Ectodermal cell (in vitro differentiated cells): ENCODE results near the gene CENPO.

ENCODE experiments used
- H3K27ac ChIP-seq: 2 replicates; pipeline ENCODE4 v1.7.0; 2013; ENCODE audit warnings: mild to moderate bottlenecking, low read depth, low read length; ENCODE audit not compliant: insufficient read depth, poor library complexity, severe bottlenecking
- H3K27me3 ChIP-seq: 2 replicates; pipeline ENCODE4 v1.7.0; 2013; ENCODE audit warnings: mild to moderate bottlenecking, low read length; ENCODE audit not compliant: insufficient read depth, control insufficient read depth, poor library complexity, severe bottlenecking
- H3K36me3 ChIP-seq: one replicate; pipeline ENCODE4 v1.7.0; 2013; ENCODE audit warnings: low read length; ENCODE audit not compliant: control insufficient read depth, insufficient read depth
- H3K4me1 ChIP-seq: one replicate; pipeline ENCODE4 v1.7.0; 2013; ENCODE audit warnings: low read length; ENCODE audit not compliant: control insufficient read depth, insufficient read depth
- H3K4me3 ChIP-seq: 2 replicates; pipeline ENCODE4 v1.7.0; 2013; ENCODE audit warnings: low read depth, low read length, control low read depth; ENCODE audit not compliant: insufficient read depth
- H3K9me3 ChIP-seq: 2 replicates; pipeline ENCODE4 v1.7.0; 2013; ENCODE audit warnings: mild to moderate bottlenecking, low read length, moderate library complexity; ENCODE audit not compliant: control insufficient read depth
- WGBS, 2 experiments: methylation state at CpG; one replicate each; pipeline ENCODE4 v1.1.7; 2013; ENCODE audit warnings: missing lambda C conversion rate in 2 of 2; 5-methylcytosine and 5-hydroxymethylcytosine counted together

The CENPO gene

DNA sequence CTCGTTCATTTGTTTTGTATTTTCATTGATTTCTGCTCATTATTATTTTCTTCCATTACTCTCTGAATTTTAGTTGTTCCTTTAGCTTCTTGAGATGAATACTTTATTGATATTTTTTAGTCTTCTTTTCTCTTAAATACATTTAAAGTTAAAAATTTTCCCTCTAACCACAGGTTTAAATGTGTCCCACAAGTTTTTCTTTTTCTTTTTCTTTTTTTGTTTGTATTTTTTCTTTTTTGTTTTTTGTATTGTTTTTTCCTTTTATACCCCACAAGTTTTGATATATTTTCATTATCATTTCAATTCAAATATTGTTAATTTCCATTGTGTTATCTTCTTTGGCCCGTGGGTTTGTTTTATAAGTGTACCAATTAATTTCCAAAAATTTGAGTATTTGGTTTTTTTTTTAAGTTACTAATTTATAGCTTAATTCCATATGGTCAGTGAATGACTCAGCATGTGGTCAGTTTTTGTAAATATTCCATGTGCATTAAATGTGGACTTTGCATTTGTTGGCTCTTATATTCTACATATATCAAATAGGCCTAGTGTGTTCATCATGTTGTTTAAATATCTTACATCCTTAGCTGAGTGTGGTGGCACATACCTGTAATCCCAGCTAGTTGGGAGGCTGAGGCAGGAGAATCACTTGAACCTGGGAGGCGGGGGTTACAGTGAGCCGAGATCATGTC lies 16.2 kb downstream of the CENPO start:
- Histone ChIP-seq H3K36me3 (peaks cover 16% of the 10 kb centered on the region), H3K27me3 (no peaks in the 10 kb centered on the region), H3K4me3 (no peak overlapping the region), H3K9me3 (no peaks in the 10 kb centered on the region), H3K27ac (no peak overlapping the region), H3K4me1 (no peaks in the 10 kb centered on the region)
- WGBS, 2 experiments = 94 to 95% methylated on average over 2 to 4 of the region's 4 CpGs

DNA sequence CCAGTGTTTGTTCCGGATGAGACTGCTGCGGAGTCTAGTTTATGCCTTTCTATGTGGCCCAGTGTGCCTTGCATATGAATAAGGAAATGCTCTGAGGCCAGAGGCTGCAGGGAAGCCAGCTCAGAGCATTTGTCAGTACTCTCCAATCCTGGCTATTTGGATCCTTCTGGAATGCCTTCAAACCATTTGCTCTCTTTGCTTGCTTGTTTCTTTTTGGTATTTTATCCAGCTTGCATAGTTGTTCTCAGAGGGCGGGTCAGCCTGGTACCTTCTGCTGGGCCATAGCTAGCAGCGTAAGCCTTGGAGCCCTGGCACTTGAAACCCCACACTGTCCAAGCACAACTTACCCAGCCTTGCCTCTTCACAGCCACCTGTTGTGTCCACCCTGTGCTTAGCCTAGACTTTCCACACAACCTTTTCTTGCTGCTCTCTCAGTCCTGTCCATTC lies 20.5 kb downstream of the CENPO start:
- H3K4me3 ChIP-seq = no peak overlapping the region
- H3K27me3 ChIP-seq = no peaks in the 10 kb centered on the region
- H3K9me3 ChIP-seq = no peaks in the 10 kb centered on the region
- no peaks in the 10 kb centered on the region for H3K4me1 ChIP-seq
- peaks cover 36% of the 10 kb centered on the region for H3K36me3 ChIP-seq
- no peak overlapping the region for H3K27ac ChIP-seq
- whole genome bisulfite sequencing, 2 experiments = 95 to 96% methylated on average over 4 of the region's 4 CpGs

DNA sequence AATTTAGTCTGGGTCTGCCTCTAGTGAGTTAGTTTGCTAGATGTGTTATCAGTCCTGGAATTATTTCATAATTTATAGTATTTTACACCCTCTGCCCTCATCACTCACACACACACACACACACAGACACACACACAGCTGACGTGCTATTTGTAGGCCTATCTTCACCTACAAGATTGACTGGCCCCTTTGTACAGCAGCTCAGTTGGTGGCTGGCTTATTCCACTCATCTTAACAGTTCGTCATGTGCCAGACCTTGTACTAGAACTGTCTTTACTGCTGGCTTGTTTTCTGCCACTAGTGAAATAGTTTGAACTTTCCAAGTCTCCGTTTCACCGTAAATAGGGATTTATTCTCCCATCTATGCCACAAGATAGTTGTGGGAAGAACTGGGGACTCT lies 21.3 kb downstream of the CENPO start:
- H3K9me3 ChIP-seq = no peaks in the 10 kb centered on the region
- no peak overlapping the region for H3K27ac ChIP-seq
- H3K36me3 ChIP-seq = peaks cover 44% of the 10 kb centered on the region
- no peak overlapping the region for H3K4me3 ChIP-seq
- 94 to 95% methylated on average over 4 of the region's 4 CpGs for WGBS, 2 experiments
- H3K4me1 ChIP-seq = no peaks in the 10 kb centered on the region
- H3K27me3 ChIP-seq = no peaks in the 10 kb centered on the region

DNA sequence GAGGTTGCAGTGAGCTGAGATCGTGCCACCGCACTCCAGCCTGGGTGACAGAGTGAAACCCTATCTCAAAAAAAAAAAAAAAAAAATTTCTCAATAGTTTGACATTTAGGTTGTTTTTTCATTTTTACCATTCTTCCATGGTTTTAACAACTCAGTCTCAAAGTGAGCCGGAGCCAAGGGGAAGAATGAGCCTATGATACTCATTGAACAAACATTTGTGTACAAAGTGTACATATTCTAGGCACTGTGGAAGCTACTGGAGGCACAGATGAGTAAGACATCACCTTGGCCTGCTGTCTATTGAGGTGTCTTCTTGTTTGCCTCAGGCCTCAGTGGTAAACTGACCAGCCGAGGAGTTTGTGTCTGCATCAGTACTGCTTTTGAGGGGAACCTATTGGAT lies 21.9 kb downstream of the CENPO start:
- Histone ChIP-seq H3K36me3 (peaks cover 50% of the 10 kb centered on the region), H3K27me3 (no peaks in the 10 kb centered on the region), H3K4me3 (no peak overlapping the region), H3K27ac (no peak overlapping the region), H3K4me1 (no peaks in the 10 kb centered on the region), H3K9me3 (no peaks in the 10 kb centered on the region)
- 93 to 97% methylated on average over 4 of the region's 4 CpGs for WGBS, 2 experiments

DNA sequence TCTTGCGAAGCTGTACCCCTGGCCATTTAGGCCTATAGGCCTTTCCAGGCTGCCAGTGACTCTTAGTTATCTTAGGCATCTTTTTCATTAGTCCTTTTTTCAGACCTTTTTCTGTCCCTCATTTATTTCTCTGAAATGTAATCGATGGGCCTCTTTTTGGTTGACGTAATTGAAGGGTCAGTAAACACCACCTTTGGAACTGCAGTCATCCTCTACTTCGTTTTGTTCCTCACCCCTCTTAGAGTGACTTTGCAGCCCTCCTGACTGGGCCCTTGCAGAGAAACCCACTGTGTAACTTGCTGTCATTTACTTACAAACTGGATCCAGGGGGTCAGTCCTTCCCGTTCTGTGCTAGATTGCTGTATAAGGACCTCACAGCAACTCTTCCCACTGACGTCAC lies 23.2 kb downstream of the CENPO start:
- H3K36me3 ChIP-seq = peaks cover 54% of the 10 kb centered on the region

DNA sequence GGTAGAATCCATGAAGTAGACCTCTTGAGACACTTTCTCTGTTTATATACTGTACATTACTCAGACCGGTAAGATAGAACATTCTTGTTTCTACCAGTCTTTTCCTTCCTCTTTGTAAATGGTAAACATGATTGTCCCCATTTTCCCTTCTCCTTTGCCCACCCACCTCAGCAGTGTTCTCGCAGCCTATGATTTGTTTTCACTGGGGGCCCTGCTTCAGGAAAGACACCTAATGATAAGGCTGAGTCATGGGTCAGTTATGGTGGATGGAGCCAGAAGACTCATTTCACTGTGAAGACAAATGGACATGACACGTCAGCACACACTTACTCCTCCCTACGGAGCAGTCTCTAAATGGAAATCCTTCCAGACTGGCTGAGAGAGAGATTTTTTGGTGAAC lies 23.7 kb downstream of the CENPO start:
- Histone ChIP-seq H3K27ac (no peak overlapping the region), H3K4me3 (no peak overlapping the region), H3K36me3 (peaks cover 54% of the 10 kb centered on the region), H3K9me3 (no peaks in the 10 kb centered on the region), H3K4me1 (peaks cover 17% of the 10 kb centered on the region), H3K27me3 (no peaks in the 10 kb centered on the region)
- 97 to 98% methylated on average over 4 of the region's 4 CpGs for WGBS, 2 experiments

More for the DNA sequence above, 23.2 kb downstream of the CENPO start:
- no peaks in the 10 kb centered on the region for H3K9me3 ChIP-seq
- H3K27me3 ChIP-seq = no peaks in the 10 kb centered on the region
- H3K27ac ChIP-seq = no peak overlapping the region
- H3K4me3 ChIP-seq = no peak overlapping the region
- H3K4me1 ChIP-seq = peaks cover 12% of the 10 kb centered on the region
- 93 to 96% methylated on average over 6 of the region's 6 CpGs for WGBS, 2 experiments

DNA sequence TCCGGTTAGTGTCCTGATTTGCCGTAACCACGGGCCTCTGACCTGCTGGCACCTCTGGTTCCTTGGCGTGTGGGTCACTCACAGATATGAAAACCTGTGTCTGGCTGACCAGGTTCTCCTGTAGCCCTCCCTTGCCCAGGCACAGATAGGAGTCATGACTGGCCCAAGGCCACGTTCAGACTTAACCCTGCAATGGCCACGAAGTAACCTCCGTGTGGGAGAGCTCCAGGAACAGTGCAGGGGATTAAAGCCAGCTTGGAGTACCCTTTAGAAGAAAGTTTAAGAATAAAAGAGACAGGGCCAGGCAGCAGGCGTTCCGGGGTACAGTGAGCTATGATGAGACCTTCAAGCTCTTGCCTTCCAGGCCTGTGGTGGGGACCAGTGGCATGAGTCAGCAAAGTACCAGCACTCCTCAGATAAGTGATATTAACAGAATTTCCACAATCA lies 25.5 kb downstream of the CENPO start:
- Histone ChIP-seq H3K4me3 (no peak overlapping the region), H3K27me3 (no peaks in the 10 kb centered on the region), H3K27ac (no peak overlapping the region), H3K4me1 (peaks cover 19% of the 10 kb centered on the region), H3K9me3 (no peaks in the 10 kb centered on the region), H3K36me3 (peaks cover 58% of the 10 kb centered on the region)
- 81 to 84% methylated on average over 9 of the region's 9 CpGs for WGBS, 2 experiments

DNA sequence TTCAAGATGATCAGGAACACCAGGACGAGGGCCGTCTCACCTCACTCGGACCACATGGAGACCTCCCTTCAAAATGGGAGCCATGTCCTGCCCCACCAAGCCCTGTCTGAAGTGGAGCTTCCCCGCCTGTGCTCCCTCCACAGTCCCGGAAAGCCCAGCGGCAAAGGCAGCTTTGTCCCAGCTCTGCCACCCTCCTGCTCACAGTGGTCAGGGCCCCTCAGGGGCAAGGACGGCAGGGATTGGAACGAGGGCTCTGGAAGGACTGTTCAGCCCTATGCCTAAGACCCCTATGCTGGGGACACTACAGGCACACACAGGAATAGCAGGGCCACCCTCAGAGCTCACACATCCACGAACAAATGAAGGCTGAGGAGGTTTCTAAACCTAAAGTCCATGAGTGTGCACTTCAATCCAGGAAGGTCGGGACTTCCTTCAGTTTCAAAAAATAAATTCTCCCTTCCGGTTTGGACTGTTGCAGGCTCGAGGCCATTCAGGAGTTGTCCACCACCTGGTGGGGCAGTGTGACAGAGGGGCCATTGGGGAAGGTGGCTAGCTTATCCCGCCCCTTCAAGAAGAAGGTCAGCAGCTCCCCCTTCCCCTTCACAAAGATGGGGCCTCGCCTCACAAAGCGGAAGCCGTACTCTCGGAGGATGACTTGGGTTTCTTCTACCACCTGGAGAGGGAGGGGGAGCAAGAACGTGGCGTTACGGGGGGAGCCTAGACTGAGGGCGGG lies 26.4 kb downstream of the CENPO start:
- Histone ChIP-seq H3K36me3 (peaks cover 58% of the 10 kb centered on the region), H3K4me1 (peaks cover 19% of the 10 kb centered on the region), H3K27ac (no peak overlapping the region), H3K27me3 (no peaks in the 10 kb centered on the region), H3K4me3 (no peak overlapping the region), H3K9me3 (no peaks in the 10 kb centered on the region)
- WGBS, 2 experiments = 90 to 94% methylated on average over 21 of the region's 21 CpGs

DNA sequence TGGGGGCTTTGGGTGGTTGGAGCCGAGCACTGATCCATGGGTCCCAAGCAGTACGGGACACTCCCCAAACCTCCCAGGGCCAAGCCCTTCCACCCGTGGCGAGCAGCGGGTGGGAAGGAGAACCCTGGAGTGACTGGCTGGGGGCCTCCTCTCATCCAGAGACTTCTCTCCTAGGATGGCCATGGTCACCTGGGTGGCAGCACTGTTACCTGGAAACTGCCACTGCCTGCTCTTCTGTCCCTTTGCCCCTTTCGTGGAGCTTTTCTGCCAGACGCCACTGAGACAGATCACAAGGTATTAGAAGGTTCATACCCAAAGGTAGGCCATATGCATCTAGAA lies 26.9 kb downstream of the CENPO start:
- peaks cover 54% of the 10 kb centered on the region for H3K36me3 ChIP-seq
- WGBS, 2 experiments = 95 to 96% methylated on average over 7 of the region's 7 CpGs
- H3K27ac ChIP-seq = no peak overlapping the region
- H3K27me3 ChIP-seq = no peaks in the 10 kb centered on the region
- H3K4me1 ChIP-seq = peaks cover 19% of the 10 kb centered on the region
- H3K4me3 ChIP-seq = no peak overlapping the region
- H3K9me3 ChIP-seq = no peaks in the 10 kb centered on the region

DNA sequence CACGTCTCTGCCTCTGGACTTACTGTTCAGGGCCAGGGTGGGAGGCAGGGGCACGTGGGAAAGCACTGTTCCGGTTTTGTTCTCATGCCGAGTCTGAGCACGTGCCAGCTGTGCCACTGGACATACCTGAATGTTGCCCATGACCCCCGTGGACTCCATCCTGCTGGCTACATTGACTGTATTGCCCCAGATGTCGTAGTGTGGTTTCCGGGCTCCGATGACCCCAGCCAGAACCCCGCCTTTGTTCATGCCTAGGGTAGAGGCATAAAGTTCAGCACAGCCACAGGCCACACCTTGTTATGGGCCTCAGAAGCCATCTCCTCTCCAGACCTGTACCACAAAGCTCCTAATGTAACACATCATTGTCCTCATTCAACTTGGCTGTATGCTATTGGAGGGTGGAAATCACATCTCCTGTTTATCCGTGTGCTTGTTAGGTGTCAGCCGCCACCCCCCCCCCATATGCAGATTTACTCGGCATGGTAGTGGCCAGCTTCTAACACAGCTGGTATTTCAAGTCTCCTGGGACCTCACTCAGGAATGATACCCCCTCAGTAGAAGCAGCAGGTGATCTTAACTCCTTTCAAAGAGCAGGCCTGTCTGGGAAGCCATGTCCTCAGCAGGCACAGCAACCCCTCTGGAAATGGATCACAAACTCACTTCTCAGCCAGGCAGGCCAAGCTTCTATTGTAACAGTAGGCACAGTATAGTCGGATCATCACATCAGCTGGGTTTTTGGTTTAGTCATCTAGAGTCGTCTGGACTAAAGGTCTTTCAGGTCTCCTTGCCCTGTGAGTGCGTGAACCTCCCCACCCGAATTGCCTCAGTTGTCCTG lies 27.6 kb downstream of the CENPO start:
- H3K4me1 ChIP-seq = peaks cover 19% of the 10 kb centered on the region
- H3K9me3 ChIP-seq = no peaks in the 10 kb centered on the region
- WGBS, 2 experiments = 79 to 81% methylated on average over 17 of the region's 17 CpGs
- H3K27me3 ChIP-seq = no peaks in the 10 kb centered on the region
- H3K36me3 ChIP-seq = peaks cover 48% of the 10 kb centered on the region
- no peak overlapping the region for H3K4me3 ChIP-seq
- no peak overlapping the region for H3K27ac ChIP-seq
